Stimulated activated CD8-positive, alpha-beta memory T cell treated with anti-CD3 and anti-CD28 coated beads, Interleukin-15, amount 100 ng/mL, for 4 hours (primary cell): ENCODE data around the gene ARRB1.
A peak's percentile ranks its signal among the peaks of the same experiment; 100 is the strongest.
"Not testable (repeated sequence)": the region's sequence is repeated elsewhere in the genome, so short reads cannot be mapped to it uniquely, and the experiment has no call there.

Source experiments
- DNase-seq, 2 donors: peaks; one replicate each; pipeline ENCODE4 v3.0.0-alpha.2; 2020; ENCODE audit warnings: low read depth in 2 of 2

Gene ARRB1

GRCh38 chr11:75351541-75351790, at the start of gene ARRB1:
ARRB1 (minus strand) TSS chr11:75351661; CDS start chr11:75351607, 54 bp downstream.
- peak in 1 of 2 donors; percentile 16 for DNase-seq

DNA sequence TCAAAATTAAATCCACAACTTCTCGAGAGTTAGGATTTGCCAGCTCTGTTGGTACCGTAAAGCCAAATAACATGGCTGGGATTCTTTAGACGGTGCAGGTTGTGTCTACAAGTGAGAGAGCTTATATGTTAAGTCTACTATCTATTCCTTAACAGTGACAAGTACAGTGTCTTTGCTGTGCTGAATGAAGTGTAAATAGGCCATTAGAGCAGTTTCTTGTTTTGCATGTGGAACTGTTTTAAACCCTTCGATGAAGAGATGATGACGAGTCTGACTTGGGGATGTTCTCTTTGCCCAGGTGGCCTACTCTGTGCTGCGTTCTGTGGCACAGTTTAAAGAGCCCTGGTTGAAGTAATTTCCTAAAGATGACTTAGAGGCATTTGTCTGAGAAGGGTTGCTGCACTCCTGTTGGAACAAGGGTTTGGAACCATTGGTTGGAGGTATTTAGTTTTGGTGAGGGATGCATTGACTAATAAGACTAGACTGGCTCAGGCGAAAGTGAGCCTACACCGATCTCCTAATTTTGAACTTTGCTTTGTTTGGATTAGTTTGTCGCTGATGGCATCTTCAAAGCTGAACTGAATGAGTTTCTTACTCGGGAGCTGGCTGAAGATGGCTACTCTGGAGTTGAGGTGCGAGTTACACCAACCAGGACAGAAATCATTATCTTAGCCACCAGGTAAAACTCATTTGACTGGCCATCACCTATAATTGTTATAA, 48.8 kb upstream of the ARRB1 start:
- DNase-seq, result no peak

- peak; percentile 76 for DNase-seq
Observed at GRCh38 chr11:75399344-75400145, 48.1 kb upstream of the ARRB1 start, which contains the start of gene RPS3. RPS3 (plus strand) TSS chr11:75399518; CDS start chr11:75399548, 30 bp downstream.

DNA sequence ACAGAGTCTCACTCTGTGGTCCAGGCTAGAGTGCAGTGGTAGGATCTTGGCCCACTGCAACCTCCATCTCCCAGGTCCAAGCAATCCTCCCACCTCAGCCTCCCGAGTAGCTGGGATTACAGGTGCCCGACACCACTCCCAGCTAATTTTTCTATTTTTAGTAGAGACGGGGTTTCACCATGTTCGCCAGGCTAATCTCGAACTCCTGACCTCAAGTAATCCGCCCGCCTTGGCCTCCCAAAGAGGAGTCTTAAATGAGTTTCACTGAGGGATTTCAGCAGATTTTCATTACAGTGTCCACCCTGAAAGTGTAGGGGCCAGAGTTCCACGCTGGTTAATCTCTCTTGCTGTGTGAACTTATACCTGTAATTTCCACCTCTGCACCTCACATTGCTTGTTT, 47.4 kb upstream of the ARRB1 start:
- no peak for DNase-seq

DNA sequence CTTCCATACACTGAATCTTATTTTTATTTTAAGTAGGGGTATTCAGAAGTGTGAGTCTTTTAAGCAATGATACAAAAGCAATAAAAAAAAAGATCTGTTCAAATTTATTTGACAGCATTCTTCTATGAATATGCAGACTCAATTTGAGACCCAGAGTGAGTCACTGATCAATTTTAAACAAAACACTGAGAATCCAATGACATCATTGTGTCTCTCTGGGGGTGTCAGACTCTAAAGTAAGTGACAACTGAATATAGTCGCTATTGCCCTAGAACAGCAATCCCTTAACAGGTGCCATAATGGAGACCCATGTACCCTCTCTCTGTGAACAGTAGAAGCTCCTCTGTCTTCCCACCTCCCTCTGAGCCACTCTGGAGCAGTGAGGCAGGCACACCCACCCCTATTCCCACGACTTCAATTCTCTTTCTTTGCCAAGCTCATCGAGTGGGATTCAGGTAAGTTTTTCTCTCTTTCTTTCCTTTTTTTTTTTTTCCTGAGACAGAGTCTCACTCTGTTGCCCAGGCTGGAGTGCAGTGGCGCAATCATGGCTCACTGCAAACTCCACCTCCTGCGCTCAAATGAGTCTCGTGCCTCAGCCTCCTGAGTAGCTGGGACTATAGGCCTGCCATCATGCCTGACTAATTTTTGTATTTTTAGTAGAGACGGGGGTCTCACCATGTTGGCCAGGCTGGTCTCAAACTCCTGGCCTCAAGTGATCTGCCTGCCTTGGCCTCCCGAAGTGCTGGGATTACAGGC, 42.8 kb upstream of the ARRB1 start:
- DNase-seq, result no peak

- no peak for DNase-seq
Observed at GRCh38 chr11:75389925-75390324, 38.5 kb upstream of the ARRB1 start.

DNA sequence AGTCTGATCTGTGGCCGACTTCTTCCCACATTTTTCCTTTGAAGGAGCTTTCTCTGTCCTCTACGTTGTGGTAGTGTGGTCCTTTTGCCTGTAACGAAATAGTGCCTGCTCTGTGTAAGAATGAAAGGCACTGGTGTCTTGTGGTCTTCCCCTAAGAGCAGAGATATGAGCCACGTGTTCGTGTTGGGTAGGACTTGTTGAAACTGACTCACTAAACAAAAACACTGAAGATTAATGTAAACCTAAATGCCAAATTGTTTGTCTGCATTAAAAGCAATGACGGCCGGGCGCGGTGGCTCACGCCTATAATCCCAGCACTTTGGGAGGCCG, 37.8 kb upstream of the ARRB1 start:
- DNase-seq, result no peak

DNA sequence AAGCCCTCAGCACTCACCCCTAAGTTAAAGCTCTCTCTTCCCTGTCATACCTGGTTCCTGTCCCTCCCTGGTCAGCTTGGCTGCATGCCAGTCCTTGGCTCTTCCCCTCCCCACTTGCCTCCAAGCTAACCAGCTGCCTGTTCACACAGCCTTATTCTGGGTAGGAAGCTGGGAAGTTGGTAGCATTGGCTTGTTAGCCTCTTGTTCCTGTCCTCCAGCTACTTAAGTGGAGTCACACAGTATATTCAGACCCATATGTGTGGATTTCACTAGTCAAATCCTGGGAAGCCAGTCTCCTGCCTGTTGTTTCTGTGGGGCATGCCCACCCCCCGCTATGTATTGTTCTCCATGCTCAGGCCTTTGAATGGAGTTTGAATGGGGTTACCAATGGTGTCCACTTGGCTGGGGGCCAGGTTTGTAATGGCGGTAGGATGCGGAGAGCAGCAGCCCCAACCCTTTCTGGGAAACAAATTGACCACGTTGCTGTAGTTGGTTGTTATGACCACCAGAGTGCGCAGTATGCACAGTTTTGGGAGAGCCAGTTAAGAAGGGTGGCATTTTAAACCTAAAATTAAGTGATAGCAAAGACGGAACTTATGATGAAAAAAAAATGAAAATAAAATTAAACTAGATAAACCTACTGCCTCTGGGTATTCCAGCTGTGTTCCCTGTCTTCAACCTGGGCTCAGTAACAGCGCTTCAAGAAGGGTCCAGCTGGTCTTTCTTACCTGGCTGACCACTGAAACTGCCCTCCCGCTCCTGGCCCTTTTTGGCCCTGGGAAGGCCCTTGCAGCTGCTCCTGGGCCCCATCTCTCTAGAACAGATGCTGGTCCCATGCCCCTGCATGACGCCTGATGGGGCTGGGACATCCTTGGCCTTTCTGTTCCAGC, 37.2 kb upstream of the ARRB1 start:
- DNase-seq, result peak; percentile 18 to 51

DNA sequence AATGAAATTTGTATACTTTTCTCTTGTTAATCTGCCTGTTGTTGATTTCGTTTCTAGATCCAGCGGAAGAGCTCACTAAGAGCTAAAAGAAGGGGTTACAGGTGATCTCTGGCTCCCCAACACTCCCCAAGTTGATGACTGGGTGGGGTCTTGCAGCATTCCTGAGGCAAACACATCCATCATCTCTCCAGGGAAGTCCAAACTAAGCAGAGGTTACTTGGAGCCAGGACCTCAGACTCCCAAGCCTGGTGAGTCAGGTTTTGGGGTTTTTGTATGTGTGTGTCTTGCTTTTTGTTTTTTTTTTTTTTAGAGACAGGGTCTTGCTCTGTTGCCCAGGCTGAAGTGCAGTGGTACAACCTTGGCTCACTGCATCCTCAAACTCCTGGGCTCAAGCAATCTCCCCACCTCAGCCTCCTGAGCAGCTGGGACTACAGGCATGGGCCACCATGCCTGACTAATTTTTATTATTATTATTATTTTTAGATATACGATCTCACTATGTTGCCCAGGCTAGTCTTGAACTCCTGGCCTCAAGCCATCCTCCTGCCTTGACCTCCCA, 36.4 kb upstream of the ARRB1 start:
- DNase-seq, result no peak

DNA sequence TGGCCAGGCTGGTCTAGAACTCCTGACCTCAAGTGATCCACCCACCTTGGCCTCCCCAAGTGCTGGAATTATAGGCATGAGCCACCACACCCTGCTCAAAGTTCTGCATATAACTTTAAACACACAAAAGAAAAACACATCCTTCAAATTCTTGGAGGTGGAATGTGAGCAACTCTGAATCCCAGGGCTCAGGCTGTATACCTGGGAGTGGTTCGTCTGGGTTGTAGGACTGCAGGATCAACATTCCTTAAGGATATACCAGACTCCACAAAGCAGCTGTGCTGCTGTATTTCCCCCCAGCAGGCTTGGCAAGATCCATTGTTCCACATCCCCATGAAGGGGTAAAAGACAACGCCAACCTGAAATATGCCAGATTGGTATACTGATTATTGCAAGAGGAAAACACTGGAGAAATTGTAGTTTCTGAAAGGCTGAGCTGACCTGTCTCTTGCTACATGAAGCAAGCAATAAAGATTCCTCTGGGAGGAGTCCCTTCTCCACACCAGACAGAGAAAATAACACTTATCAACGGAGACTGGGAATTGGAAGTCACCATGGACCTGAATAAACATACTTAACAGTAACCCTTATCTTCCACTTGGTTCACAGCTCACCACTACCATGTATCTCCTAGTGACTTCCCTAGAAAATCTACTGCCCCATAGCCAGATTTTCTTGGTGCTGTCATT, 35.6 kb upstream of the ARRB1 start:
- no peak for DNase-seq

GRCh38 chr11:75384438-75385080, 33.1 kb upstream of the ARRB1 start:
- peak; percentile 40 to 47 for DNase-seq

DNA sequence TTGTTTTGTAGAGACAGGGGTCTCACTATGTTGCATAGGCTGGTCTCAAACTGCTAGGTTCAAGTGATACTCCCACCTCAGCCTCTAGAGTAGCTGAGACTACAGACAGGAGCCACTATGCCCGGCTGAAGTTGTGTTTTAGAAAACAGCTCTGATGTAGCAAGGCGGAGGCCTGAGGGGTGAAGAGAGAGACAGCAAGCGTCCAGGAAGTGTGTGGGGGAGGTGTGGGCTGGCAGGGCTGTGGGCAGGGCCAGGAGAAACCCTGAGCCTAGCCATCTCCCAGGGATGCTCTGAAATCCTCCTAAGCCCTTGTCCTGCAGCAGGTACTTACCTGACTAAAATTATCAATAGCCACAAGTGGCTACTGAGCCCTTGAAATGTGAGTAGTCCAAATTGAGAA, 31.8 kb upstream of the ARRB1 start:
- DNase-seq, result no peak

GRCh38 chr11:75380716-75381420, 29.4 kb upstream of the ARRB1 start:
- no peak for DNase-seq

DNA sequence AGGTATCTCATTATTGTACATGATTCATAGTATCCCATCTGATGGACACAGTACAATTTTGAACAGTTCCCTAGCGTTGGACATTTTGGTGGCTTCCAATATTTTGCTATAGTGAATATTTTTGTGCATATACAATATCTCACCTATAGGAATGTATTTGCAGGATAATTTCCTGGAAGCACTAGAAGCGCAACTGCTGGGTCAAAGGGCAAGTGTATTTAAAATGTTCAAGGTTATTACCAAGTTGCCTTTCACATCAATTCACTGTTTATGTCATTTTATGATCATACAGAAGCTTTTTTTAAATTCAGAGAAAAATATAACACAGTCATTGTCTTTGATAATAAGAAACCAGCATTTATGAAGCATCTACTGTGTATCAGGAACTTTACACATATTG, 28.8 kb upstream of the ARRB1 start:
- no peak for DNase-seq

GRCh38 chr11:75378776-75379175, 27.3 kb upstream of the ARRB1 start:
- not testable (repeated sequence) for DNase-seq

- DNase-seq, result no peak
Observed at GRCh38 chr11:75376175-75376574, 24.7 kb upstream of the ARRB1 start.

DNA sequence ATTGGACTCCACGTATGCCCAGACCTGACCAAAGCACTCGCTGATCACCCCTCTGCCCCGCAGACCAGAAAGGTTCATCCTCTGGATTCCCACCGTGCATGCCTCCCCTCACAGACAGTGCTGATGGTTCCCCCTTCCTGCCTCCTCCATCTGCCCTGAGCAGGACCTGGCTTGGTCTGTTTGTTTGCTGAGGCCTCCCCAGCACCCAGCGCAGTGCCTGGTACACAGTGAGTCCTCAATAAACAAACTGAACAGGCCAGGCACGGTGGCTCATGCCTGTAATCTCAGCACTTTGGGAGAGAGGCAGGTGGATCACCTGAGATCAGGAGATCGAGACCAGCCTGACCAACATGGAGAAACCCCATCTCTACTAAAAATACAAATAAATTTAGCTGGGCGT, 24.2 kb upstream of the ARRB1 start:
- DNase-seq, result no peak

GRCh38 chr11:75374646-75375045, 23.2 kb upstream of the ARRB1 start:
- no peak for DNase-seq

GRCh38 chr11:75373201-75373600, 21.7 kb upstream of the ARRB1 start:
- DNase-seq, result no peak
